HG03280 (cell line): ENCODE results near the gene PIGT.

Source experiments
- ATAC-seq: cut with Tn5 transposase; IDR thresholded peaks from one replicate; pipeline ENCODE4 v1.9.1; 2021; ENCODE audit warnings: mild to moderate bottlenecking, moderate library complexity; ENCODE audit not compliant: unreplicated experiment

PIGT gene

DNA sequence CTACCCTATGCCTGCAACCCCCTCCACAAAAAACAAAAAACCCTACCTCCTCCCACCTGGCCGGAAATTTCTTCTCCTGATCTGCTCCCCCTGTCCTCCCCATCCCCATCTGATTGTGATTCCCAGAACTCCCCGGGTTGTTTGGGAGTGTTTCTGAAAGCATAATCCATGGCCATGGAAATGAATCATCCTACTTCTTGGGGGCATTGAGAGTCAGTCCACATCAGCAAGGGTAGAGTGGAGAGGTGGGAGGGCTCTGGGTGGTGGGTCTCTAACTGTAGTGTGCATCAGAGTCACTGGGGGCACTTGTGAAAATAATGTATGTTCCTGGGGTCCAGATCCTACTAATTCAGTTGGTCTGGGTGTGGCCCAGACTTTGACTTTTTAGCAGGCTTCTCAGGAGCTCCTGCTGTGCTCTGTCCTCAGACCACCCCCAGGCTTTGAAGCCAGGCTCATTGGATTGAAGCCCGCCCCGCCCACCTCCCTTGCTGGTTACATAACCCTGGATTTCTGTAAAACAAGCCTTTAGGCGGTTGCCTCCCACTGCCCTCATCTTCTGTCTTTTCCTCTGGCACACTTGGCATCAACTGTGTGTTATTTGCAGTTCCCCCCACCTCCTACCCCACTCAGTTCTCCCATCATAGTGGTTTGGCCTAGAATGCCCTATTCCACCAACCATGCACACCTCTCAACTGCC is 10.5 kb downstream of the PIGT start:
- no peak for ATAC-seq

DNA sequence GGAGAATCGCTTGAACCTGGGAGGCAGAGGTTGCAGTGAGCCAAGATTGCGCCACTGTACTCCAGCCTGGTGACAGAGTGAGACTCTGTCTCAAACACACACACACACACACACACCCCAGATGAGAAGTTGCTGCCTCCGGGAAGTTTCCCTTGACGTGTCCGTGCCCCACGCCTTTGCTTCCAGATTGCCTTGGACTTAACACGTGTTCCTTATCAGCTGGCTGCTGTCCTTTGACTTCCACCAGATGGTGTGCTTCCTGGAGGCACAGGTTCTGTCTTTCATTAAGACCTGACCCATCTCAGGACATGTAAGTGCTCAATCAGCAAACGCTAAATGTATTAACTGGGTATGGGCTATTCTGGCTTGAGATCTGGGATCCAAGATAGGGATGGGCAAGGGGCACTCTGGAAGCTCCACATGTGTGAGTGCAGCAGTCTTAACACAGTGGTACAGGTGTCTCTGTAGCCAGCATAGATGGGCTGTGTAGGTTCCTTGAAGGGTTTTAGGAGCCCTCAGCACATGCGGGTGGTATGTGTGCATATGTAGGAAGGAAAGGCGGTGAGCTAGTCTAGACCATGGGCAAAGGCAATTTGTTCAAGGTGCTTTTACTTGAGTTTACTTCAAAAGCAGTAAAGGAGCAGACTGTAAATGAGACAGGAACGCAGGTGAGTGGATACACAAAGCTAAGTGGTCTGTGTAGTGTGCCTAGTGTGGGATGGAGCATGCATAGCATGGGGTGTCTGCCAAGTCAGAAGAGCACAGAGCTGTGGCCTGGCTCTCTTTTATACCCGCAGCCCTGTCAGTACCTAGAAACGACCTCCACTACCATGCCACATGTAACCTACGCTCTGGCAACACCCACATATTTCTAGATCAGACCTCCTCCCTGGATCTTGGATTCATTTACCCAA is 11.6 kb downstream of the PIGT start:
- no peak for ATAC-seq

DNA sequence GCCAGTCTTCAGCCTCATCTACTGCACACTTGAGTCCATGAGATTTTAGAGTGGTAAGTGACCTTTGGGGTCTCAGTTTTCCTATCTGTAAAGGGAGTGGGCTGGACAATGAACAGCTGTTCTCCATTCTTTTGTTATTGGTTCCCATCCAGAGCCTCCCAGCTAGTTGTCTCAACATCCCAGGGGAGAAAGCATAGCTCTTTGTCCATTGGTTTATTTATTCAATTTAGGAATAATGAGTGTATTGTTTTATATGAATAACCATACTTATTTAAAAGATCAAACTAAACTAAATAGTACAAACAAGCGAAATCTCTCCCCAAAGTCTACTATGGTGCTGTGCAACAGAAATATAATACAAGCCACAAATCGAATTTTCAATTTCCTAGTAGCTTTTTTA is 13.7 kb downstream of the PIGT start:
- ATAC-seq, result no peak

DNA sequence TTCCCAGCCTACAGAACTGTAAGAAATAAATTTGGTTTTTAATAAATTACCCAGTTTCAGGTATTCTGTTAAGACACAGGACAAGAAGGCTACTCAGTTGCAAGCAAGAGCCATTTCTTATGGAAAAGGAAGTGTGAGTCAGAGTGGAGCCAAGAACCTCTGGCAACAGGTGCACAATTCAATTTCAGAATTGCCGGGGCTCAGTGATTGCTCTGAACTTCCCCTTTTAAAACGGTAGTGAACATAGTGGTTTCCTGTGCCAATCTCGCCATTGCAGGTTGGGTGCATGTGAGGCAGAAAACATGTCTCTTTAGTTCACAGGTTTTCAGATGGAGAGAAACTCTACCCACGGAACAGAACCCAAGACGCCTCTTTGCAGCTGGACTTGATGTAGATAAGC is 16.4 kb downstream of the PIGT start:
- ATAC-seq, result no peak

DNA sequence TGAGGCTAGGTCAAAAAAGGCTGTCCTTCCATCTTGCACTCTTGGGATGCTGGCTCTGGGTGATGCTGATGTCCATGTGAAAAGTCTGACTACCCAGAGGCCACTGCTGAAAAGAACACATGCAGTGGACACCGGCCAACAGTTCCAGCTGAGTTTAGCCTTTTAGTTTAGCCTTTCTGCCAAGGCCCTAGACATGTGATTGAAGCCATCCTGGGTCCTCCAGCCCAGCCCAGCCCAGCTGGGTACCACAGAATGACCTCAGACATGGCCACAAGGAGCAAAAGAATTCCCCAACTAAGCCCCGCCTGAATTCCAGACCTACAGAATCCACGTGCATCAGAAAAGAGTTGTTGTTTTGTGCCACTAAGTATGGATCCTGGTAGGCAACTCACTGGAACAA is 17.4 kb downstream of the PIGT start:
- ATAC-seq, result no peak

DNA sequence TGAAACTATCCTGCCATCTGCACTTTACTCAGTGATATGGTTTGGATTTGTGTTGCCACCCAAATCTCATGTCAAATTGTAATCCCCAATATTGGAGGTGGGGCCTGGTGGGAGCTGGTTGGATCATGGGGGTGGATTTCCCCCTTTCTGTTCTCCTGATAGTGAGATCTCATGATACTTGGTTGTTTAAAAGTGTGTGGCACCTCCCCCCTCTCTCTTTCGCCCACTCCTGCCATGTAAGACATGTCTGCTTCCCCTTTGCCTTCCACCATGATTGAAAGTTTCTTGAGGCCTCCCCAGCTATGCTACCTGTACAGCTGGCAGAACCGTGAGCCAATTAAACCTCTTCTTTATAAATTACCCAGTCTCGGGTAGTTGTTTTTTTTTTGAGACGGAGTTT is 18.0 kb downstream of the PIGT start:
- ATAC-seq, result no peak

DNA sequence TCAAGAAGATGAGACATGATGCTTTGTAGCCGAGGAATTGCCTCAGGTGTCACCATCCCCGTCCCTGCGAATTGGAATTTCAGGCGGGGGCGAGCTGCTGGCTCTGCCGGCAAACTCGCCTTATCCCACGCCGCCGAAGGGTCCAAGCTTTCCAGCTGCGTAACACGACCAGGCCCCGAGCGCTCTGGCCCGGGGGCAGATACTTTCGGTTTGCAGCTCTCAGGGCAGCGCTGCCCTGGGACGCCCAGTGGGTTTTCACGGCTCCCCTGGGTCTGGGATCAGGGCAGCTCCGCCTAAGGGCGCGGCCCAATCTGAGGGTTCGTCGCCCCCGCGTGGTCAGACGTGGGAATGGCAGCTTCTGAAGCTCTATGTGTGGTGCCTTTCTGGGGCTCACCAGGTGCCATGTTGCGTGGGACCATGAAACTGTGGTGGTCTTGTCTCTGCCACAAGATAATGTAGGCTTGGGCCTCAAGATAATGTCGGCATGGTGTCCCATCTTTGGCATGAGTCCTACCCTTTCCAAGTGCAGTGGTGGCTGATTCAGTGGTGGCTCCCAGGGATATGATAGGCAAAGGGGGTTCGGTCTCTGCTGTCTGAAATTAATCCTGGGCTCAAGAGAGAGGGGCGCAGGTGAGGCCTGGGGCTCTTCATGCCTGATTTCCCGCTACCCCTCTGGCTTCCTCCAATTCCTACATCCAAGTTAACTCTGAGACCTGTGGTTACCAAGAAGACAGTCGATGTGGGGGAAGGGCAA is 21.0 kb downstream of the PIGT start:
- ATAC-seq, result peak; percentile 74

DNA sequence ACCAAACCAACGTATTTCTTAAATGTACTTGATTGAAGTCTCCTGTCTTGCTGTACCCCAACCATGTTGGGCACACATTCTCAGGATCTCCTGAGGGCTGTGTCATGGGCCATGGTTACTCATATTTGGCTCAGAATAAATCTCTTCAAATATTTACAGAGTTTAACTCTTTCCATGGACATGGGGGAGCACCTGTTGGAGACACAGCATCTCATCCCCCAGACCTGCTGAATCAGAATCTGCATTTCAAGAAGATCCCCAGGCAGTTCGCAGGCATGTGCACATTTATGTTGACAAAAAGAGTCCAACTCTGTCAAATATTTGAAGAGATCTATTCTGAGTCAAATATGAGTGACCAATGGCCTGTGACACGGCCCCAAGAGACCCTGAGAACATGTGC is 24.5 kb downstream of the PIGT start:
- no peak for ATAC-seq

DNA sequence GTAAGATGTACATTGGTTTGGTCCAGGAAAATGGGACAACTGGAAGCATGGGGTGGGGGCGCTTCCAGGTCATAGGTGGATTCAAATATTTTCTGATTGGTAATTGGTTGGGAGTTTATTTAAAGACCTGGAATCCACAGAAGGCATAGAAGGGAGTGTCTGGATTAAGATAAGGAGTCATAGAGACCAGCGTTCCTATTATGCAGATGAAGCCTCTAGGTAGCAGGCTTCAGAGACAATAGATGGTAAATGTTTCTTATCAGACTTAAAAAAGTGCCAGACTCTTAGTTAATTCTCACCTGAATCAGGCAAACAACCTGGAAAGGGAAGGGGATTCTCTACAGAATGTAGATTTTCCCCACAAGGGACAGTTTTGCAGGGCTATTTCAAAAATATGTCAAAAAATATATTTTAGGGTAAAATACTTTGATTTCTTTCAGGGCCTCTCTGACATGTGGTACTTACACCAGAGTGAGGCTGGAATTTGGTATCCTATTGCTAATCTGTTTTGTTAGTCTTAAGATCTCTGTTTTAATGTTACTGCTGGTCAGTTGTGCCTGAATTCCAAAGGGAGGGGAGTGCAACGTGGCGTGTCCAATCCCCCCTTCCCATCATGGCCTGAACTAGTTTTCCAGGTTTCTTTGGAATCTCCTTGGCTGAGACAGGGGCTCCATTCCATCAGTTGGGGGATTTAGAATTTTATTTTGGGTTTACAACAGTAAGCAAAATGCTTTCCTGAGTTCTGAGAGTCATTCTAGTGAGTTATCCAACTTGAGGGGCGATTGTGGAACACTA is 25.1 kb downstream of the PIGT start:
- ATAC-seq, result no peak

DNA sequence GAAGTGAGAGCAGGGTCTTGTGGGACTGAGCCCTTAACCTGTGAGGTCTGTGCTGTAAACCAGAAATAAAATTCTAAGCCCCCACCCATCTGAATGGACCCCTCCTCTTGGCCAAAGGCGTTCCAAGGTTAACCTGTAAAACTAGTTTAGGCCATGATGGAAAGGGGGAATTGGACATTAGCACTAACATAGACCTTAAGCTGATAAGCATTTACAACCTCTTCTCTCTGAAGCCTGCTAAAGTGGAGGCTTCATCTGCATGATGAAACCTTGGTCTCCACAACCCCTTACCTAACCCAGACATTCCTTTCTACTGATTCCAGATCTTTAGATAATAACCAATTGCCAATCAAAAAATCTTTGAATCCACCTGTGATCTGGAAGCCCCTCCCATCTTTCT is 25.8 kb downstream of the PIGT start:
- ATAC-seq, result no peak

DNA sequence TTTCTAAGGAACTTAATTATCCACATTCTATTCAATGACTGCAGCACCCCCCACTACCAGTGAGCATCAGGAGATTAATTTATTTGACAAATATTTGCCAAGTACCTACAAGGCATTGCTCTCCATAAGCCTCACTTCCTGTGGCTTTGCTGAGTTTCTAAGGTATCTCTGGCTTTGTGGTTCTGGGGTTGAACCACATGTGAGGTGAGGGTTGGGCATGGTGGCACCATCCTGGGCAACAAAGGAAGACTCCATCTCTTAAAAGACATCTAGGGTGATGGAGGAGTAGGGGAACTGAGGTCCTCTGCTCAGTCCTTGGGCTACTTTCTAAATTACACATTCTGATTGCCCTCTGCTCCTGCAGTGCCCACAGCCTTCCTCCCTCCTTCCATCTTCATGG is 28.1 kb downstream of the PIGT start:
- ATAC-seq, result no peak

DNA sequence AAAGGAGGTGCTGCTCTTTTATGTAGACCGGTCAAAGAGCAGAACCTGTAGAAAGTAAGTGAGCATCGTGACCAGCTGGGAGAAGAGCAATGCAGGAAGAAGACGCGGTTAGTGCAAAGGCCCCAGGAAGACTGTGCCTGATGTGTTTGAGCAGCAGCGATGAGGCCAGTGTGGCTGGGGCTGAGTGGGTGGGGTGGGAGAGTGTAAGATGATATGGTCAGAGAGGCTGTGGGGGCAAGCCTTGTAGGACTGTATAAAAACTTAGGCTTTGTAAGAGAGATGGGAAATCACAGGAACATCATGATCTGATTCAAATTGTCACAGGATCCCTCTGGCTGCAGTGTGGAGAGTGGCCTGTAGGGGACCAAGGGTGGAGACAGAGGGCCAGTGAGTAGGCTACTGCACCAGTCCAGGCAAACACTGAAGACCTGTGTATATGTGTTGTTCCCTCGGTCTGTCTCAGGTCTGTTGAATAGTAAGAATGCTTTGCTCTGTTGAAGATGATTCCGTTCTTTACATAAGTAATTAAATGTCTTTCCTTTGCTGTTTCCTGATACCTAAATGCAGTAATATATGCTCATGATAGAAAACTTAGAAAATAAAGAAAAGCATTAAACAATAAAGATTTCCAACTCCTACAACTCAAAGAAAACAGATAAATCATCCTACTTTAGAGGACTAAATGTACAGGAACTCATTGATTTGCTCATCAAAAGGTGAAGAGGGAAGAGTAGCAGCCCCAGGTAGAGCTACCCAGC is 30.0 kb downstream of the PIGT start:
- ATAC-seq, result no peak

DNA sequence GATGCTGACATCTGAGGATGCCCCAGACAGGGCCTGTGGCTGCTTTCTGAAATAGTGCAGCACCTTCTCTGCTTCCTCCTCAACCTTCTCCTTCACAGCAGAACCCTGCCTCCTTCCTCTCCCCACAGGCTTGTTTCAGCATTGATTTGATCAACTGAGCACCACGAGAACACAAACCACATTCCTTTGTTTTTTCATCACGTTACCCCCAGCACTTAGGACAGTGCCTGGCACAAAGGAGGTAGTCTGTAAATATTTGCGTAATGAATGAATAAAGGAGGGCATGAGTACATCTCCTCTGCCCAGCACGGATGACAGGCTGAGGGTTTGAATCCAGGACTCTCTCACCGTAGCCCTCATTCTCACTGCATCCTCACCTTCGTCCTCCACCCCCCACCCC is 32.3 kb downstream of the PIGT start:
- ATAC-seq, result no peak

DNA sequence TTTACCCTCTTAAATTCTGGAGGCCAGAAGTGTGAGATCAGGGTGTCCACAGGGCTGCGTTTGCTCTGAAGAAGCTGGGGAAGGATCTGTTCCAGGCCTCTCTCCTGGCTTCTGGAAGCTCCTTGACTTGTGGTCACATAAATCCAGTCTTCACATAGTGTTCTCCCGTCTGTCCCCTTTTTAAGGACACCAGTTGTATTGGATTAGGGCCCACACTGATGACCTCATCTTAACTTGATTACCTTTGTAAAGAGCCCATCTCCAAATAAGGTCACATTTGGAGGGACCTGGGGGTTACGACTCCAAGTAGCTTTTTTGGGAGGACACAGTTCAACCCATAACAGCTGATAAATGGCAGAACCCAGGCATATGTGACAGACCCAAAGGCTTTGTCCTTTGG is 33.6 kb downstream of the PIGT start:
- ATAC-seq, result no peak

DNA sequence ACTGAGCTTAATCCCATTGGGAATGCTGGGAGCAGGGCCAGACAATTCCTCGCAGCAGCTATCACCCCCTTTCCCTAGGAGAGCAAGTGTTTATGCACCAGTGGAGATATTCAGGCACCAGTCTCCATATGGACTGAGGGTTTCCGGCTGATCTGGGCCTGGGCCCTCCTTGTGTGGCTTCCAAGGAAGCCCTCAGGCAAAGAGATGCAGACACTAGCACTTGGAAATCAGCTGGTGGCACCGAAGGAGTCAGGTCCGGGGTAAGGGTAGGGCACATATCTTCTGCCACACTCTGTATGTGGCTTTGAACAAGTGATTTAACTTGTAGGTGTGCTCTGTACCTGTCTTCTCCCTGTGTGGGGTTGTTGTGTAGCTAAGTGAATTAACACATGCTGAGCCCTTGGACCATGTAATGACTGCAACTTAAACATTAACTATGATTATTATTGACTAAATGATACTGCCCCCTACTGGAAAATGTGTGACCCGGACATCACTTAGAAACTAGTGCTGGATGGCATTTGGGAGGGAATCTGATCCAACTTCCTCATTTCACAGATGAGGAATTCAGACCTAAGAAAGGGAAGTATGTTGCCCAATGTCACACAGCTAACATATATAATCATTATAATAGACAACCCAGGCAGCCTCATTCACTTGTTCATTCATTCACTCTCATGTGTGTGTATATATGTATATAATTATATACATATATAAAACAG is 34.3 kb downstream of the PIGT start:
- ATAC-seq, result no peak

DNA sequence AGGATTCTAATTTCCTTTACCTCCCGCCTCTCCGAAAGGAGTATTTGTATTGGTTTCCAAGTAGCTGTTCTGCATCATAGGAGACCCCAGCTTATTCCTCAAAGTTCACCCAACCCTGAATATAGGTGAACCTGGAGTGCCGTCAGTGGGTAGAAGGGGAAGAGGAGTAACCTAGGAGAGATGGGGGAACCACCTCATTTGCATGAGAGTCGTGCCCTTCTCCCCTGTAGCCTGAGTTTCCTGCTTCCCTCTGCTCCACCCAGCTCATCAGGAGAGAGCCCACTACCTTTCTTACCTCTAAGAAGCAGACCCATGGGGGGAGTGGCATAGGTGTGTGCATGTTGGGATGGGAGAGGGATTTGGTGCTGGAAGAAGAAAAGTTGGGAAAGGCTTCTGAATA is 36.3 kb downstream of the PIGT start:
- ATAC-seq, result no peak

DNA sequence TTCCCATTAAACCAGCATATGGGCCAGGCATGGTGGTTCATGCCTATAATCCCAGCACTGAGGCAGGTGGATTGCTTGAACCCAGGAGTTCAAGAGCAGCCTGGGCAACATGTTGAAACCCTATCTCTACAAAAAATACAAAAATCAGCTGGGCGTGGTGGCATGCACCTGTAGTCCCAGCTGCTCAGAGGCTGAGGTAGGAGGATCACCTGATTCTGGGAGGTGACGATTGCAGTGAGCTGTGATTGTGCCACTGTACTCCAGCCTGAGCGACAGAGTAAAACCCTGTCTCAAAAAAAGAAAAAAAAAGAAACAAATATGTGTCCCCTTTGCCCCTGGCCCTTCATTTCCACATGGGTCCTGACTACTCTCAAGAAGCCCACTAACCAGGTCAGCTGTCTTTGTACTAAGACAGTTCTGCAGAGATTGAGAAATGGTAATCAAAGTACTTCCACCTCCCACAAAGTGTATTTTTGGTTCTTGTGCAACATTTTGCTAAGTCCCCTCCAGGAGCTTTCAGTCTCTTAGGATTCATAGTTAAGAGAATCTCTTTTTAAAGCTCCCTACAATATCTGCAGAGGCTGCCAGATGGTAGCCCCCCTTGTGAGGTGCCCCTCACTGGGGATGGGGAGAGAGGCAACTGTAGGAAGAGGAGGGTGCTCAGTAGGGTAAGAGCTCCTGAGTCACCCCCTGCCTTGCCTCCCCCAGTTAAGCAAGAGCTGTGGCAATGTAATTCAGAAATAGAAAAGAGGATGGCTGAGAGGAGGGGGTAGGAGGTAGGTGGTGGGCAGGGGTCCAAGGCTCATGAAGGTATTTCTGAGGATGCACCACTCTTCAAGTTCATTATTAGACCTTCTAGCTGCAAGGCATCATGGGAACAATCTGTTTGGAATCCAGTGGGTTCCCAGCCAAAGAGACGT is 37.1 kb downstream of the PIGT start:
- ATAC-seq, result no peak

DNA sequence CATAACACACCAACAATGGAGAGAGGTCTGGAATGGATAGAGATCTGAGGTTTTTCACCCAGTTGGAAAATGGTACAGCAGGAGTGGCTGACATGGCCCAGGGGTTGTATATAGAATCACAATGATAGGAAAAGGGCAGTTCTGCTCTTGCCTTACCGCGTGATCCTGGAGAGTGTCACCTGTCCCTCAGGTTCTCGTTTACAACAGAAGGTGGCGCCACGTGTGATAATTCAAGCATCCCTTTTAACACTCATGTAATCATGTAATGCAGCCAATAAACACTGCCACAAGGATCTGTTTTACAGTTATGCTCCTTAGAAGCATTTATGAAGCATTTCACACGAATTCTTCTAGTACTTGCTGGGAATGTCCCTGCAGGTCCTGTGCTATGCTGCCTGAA is 40.7 kb downstream of the PIGT start:
- no peak for ATAC-seq
